MM.1S (cell line): ENCODE data around the gene RAI1.

Experiments
- DNase-seq: peaks from one replicate; pipeline ENCODE4 v3.0.0-alpha.2; 2015
- H2AFZ ChIP-seq: fragments of 300-600 bp; sonication (generic); 2 replicates; pipeline ENCODE4 v1.6.0; 2016; ENCODE audit warnings: antibody characterized with exemption, low read length
- H3F3A ChIP-seq: fragments of 300-600 bp; sonication (generic); 2 replicates; pipeline ENCODE4 v1.6.1; 2016; ENCODE audit warnings: mild to moderate bottlenecking, antibody characterized with exemption, low read length, moderate library complexity, mixed read lengths; ENCODE audit not compliant: insufficient read depth
- H3K27ac ChIP-seq: fragments of 300-600 bp; sonication (generic); 2 replicates; pipeline ENCODE4 v1.5.1; 2016; ENCODE audit warnings: mild to moderate bottlenecking, low read length
- H3K27me3 ChIP-seq: fragments of 300-600 bp; sonication (generic); replicated peaks from 2 replicates; pipeline ENCODE4 v1.6.0; 2016; ENCODE audit warnings: low read length; ENCODE audit not compliant: insufficient read depth
- H3K36me3 ChIP-seq: fragments of 300-600 bp; sonication (generic); replicated peaks from 2 replicates; pipeline ENCODE4 v1.6.1; 2016; ENCODE audit warnings: mild to moderate bottlenecking, low read length, mixed read lengths; ENCODE audit not compliant: insufficient read depth
- H3K4me1 ChIP-seq: fragments of 300-600 bp; sonication (generic); 2 replicates; pipeline ENCODE4 v1.6.1; 2016; ENCODE audit warnings: low read length, mixed read lengths
- H3K4me2 ChIP-seq: fragments of 300-600 bp; sonication (generic); 2 replicates; pipeline ENCODE4 v1.6.0; 2016; ENCODE audit warnings: low read depth, low read length
- H3K4me3 ChIP-seq: fragments of 300-600 bp; sonication (generic); 2 replicates; pipeline ENCODE4 v1.5.1; 2016; ENCODE audit warnings: low read length, mixed read lengths
- H3K79me2 ChIP-seq: fragments of 300-600 bp; sonication (generic); 2 replicates; pipeline ENCODE4 v1.6.1; 2016; ENCODE audit warnings: mixed run types, low read length, mixed read lengths
- H3K9ac ChIP-seq: fragments of 300-600 bp; sonication (generic); 2 replicates; pipeline ENCODE4 v1.6.1; 2016; ENCODE audit warnings: low read length, mixed read lengths
- H3K9me2 ChIP-seq: fragments of 300-600 bp; sonication (generic); replicated peaks from 2 replicates; pipeline ENCODE4 v1.6.1; 2016; ENCODE audit warnings: mild to moderate bottlenecking, low read length, mixed read lengths; ENCODE audit not compliant: insufficient read depth
- H3K9me3 ChIP-seq: fragments of 300-600 bp; sonication (generic); replicated peaks from 2 replicates; pipeline ENCODE4 v1.6.1; 2016; ENCODE audit warnings: mild to moderate bottlenecking, low read length, mixed read lengths; ENCODE audit not compliant: insufficient read depth
- H4K20me1 ChIP-seq: fragments of 300-600 bp; sonication (generic); 2 replicates; pipeline ENCODE4 v1.6.1; 2016; ENCODE audit warnings: mild to moderate bottlenecking, low read length, moderate library complexity, mixed read lengths; ENCODE audit not compliant: insufficient read depth
- CTCF ChIP-seq: fragments of 300-600 bp; sonication (generic); IDR thresholded peaks from 2 replicates; pipeline ENCODE4 v1.5.1; 2016; ENCODE audit warnings: antibody characterized with exemption, low read length, mixed read lengths
- EZH2 ChIP-seq: fragments of 300-600 bp; sonication (generic); optimal IDR thresholded peaks from 2 replicates; pipeline ENCODE3; 2017; ENCODE audit warnings: low read depth, mild to moderate bottlenecking, antibody characterized with exemption, low read length, mixed read lengths
- EZH2phosphoT487 ChIP-seq: fragments of 300-600 bp; sonication (generic); IDR thresholded peaks from 2 replicates; pipeline ENCODE4 v1.6.1; 2018; ENCODE audit warnings: antibody characterized with exemption, low read length

The RAI1 gene

GRCh38 chr17:17842111-17842876 is 161.0 kb downstream of the RAI1 start:
- Histone ChIP-seq H3K9me3 (no peaks in the 10 kb centered on the region), H3K9me2 (no peaks in the 10 kb centered on the region), H3K4me1 (peaks cover 27% of the 10 kb centered on the region), H4K20me1 (no peaks in the 10 kb centered on the region), H3K4me2 (no peak overlapping the region), H3K9ac (no peak overlapping the region), H3K36me3 (no peaks in the 10 kb centered on the region), H3K27me3 (no peaks in the 10 kb centered on the region), H3K4me3 (no peak overlapping the region), H3K79me2 (no peaks in the 10 kb centered on the region), H3K27ac (no peak overlapping the region), H2AFZ (no peak overlapping the region), H3F3A (peaks cover 10% of the 10 kb centered on the region)
- TF ChIP-seq EZH2 (no peak), CTCF (no peak), EZH2phosphoT487 (no peak)
- no peak for DNase-seq

- no peak overlapping the region for H3K9ac ChIP-seq
- no peak for DNase-seq
- no peak overlapping the region for H3K27ac ChIP-seq
Measured at GRCh38 chr17:17843096-17843495, 161.8 kb downstream of the RAI1 start.

GRCh38 chr17:17844079-17844478 is 162.8 kb downstream of the RAI1 start:
- Histone ChIP-seq H3K9me2 (no peaks in the 10 kb centered on the region), H4K20me1 (no peaks in the 10 kb centered on the region), H3K27me3 (no peaks in the 10 kb centered on the region), H3K9ac (no peak overlapping the region), H3K4me1 (peaks cover 13% of the 10 kb centered on the region), H2AFZ (no peak overlapping the region), H3K27ac (no peak overlapping the region), H3K4me3 (no peak overlapping the region), H3K79me2 (no peaks in the 10 kb centered on the region), H3K36me3 (no peaks in the 10 kb centered on the region), H3K4me2 (no peak overlapping the region), H3F3A (peaks cover 10% of the 10 kb centered on the region), H3K9me3 (no peaks in the 10 kb centered on the region)
- TF ChIP-seq CTCF (no peak), EZH2phosphoT487 (no peak), EZH2 (no peak)
- DNase-seq, result no peak

More at GRCh38 chr17:17843096-17843495, 161.8 kb downstream of the RAI1 start:
- no peak overlapping the region for H2AFZ ChIP-seq
- H3K36me3 ChIP-seq, result no peaks in the 10 kb centered on the region
- H3K4me3 ChIP-seq, result no peak overlapping the region
- peaks cover 10% of the 10 kb centered on the region for H3F3A ChIP-seq
- peaks cover 19% of the 10 kb centered on the region for H3K4me1 ChIP-seq
- H3K9me3 ChIP-seq, result no peaks in the 10 kb centered on the region
- H3K9me2 ChIP-seq, result no peaks in the 10 kb centered on the region
- H4K20me1 ChIP-seq, result no peaks in the 10 kb centered on the region
- H3K27me3 ChIP-seq, result no peaks in the 10 kb centered on the region
- no peak overlapping the region for H3K4me2 ChIP-seq
- TF ChIP-seq CTCF, result no peak
- no peak for TF ChIP-seq EZH2phosphoT487
- no peak for TF ChIP-seq EZH2
- no peaks in the 10 kb centered on the region for H3K79me2 ChIP-seq
